HG03342 (cell line): ENCODE measurements around the gene MYO5B.

Experiments
- ATAC-seq: cut with Tn5 transposase; IDR thresholded peaks from one replicate; pipeline ENCODE4 v1.9.1; 2021; ENCODE audit warnings: mild to moderate bottlenecking, moderate library complexity; ENCODE audit not compliant: unreplicated experiment

MYO5B gene

GRCh38 chr18:50154420-50154819 is 40.5 kb downstream of the MYO5B start:
- no peak for ATAC-seq

GRCh38 chr18:50152900-50153299 is 42.0 kb downstream of the MYO5B start:
- no peak for ATAC-seq

GRCh38 chr18:50151926-50152325 is 43.0 kb downstream of the MYO5B start:
- ATAC-seq = no peak

- no peak for ATAC-seq
These were observed 50.4 kb downstream of the MYO5B start for GRCh38 chr18:50144540-50144939.

GRCh38 chr18:50143886-50144285 is 51.1 kb downstream of the MYO5B start:
- ATAC-seq = no peak

- no peak for ATAC-seq
These were observed 51.7 kb downstream of the MYO5B start for GRCh38 chr18:50143294-50143693.

GRCh38 chr18:50142441-50143120 is 52.4 kb downstream of the MYO5B start:
- ATAC-seq = no peak

GRCh38 chr18:50138181-50139064 is 56.5 kb downstream of the MYO5B start:
- ATAC-seq = no peak

GRCh38 chr18:50135903-50136302 is 59.0 kb downstream of the MYO5B start:
- no peak for ATAC-seq

- no peak for ATAC-seq
These were observed 61.4 kb downstream of the MYO5B start for GRCh38 chr18:50133526-50133925.

- ATAC-seq = no peak
These were observed 63.4 kb downstream of the MYO5B start for GRCh38 chr18:50131591-50131990.

GRCh38 chr18:50128506-50129271 is 66.3 kb downstream of the MYO5B start:
- ATAC-seq = no peak

GRCh38 chr18:50127516-50128210 is 67.3 kb downstream of the MYO5B start:
- ATAC-seq = no peak

- ATAC-seq = no peak
These were observed 68.5 kb downstream of the MYO5B start for GRCh38 chr18:50126471-50126870.

GRCh38 chr18:50125456-50125855 is 69.5 kb downstream of the MYO5B start:
- ATAC-seq = no peak

- ATAC-seq = no peak
These were observed 75.7 kb downstream of the MYO5B start for GRCh38 chr18:50119296-50119695.

- no peak for ATAC-seq
These were observed 77.1 kb downstream of the MYO5B start for GRCh38 chr18:50117863-50118262.

- ATAC-seq = no peak
These were observed 79.9 kb downstream of the MYO5B start for GRCh38 chr18:50115095-50115494.

- ATAC-seq = no peak
These were observed 80.5 kb downstream of the MYO5B start for GRCh38 chr18:50114448-50114847.

GRCh38 chr18:50113726-50114125 is 81.2 kb downstream of the MYO5B start:
- ATAC-seq = no peak

- ATAC-seq = no peak
These were observed 83.5 kb downstream of the MYO5B start for GRCh38 chr18:50111398-50111797.
